Measurements from ENCODE around the gene ZNF425. TPM values are rescaled to one million over a fixed set of nuclear protein-coding genes. Genes with fewer than 3 reads are reported as not detected.

ZNF425 gene
- total RNA-seq, 1 experiment from 2014 or later, result 3.0 TPM

DNA sequence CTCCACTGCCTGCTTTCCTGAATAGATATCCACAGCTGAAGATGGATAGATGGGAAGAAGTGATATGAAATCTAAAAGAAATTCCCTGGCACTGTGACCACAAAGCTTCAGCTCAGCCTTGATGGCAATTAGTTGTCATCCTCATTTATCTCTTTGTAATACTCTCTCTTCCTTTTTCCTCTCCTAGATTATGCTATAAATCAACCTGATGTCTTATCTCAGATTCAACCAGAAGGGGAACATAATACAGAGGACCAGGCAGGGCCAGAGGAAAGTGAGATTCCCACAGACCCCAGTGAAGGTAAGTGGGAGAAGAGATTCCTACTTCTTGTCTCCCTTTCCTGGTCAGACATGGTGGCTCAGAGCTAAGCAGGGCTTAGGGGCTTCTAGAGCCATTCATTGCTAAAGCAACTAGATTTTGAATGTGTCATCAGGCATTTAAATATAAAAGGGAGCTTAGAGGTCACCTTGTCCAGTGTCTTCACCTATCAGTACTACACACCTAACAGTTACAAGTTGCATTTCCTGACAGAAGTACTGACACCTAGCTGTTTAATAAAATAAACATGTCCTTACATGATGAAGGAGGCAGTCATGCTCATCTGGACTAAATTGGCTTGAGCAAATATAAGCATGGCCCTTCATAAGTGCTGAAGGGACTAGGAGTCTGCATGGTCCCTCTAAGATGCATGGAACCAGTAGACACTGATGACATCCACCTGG lies 40.7 kb upstream of the ZNF425 start:
- POLR2A ChIA-PET, result no interaction called here
- Histone ChIP-seq H3K27ac (ENCODE audit: low read length) (no peak overlapping the region), H3K4me3 (ENCODE audit: low read depth in 2 of 2, low read length in 2 of 2) (no peak overlapping the region), H3K27me3 (ENCODE audit: control insufficient read depth, insufficient read depth, low read length) (no peaks in the 10 kb centered on the region), H3K9me3 (ENCODE audit: control insufficient read depth, insufficient read depth, low read depth, low read length) (no peaks in the 10 kb centered on the region), H3K4me1 (ENCODE audit: control insufficient read depth, insufficient read depth, low read length) (no peaks in the 10 kb centered on the region), H3K36me3 (ENCODE audit: control insufficient read depth, insufficient read depth, low read length) (peaks cover 23% of the 10 kb centered on the region)
- CTCF ChIA-PET, result interaction anchor here (0.6 kb wide), 1 partner anchor 40 kb away, joined by 3 read pairs; the partner anchor contains the start of gene ZNF425
- no TSS peak for BruUV-seq (replicated peaks)
- intact Hi-C loops (cut with micrococcal nuclease; ENCODE audit: unreplicated experiment), result no loop called here
- in situ Hi-C loops (cut with HindIII; ENCODE audit: low pct_unique_long_range_greater_than_20kb, low sequenced_read_pairs), result no loop called here
- DNase-seq (ENCODE audit: low read depth, low spot score), result no peak
- ATAC-seq, result no peak
- TF ChIP-seq TCF7L2 (IDR thresholded peaks at IDR 0.05; ENCODE audit: low read depth, low read length) (no peak), POLR2AphosphoS5 (IDR thresholded peaks at IDR 0.05; ENCODE audit: low read depth, low read length) (no peak), SIN3A (IDR thresholded peaks at IDR 0.05; ENCODE audit: borderline replicate concordance, insufficient read depth, low read depth, low read length) (no peak)
- TF ChIP-seq, protein P1, sequence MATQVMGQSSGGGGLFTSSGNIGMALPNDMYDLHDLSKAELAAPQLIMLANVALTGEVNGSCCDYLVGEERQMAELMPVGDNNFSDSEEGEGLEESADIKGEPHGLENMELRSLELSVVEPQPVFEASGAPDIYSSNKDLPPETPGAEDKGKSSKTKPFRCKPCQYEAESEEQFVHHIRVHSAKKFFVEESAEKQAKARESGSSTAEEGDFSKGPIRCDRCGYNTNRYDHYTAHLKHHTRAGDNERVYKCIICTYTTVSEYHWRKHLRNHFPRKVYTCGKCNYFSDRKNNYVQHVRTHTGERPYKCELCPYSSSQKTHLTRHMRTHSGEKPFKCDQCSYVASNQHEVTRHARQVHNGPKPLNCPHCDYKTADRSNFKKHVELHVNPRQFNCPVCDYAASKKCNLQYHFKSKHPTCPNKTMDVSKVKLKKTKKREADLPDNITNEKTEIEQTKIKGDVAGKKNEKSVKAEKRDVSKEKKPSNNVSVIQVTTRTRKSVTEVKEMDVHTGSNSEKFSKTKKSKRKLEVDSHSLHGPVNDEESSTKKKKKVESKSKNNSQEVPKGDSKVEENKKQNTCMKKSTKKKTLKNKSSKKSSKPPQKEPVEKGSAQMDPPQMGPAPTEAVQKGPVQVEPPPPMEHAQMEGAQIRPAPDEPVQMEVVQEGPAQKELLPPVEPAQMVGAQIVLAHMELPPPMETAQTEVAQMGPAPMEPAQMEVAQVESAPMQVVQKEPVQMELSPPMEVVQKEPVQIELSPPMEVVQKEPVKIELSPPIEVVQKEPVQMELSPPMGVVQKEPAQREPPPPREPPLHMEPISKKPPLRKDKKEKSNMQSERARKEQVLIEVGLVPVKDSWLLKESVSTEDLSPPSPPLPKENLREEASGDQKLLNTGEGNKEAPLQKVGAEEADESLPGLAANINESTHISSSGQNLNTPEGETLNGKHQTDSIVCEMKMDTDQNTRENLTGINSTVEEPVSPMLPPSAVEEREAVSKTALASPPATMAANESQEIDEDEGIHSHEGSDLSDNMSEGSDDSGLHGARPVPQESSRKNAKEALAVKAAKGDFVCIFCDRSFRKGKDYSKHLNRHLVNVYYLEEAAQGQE (IDR thresholded peaks at IDR 0.05; ENCODE audit: insufficient read depth in 1 of 2, low read depth in 2 of 2, low read length in 1 of 2), result no peak
- TF ChIP-seq, protein P2, sequence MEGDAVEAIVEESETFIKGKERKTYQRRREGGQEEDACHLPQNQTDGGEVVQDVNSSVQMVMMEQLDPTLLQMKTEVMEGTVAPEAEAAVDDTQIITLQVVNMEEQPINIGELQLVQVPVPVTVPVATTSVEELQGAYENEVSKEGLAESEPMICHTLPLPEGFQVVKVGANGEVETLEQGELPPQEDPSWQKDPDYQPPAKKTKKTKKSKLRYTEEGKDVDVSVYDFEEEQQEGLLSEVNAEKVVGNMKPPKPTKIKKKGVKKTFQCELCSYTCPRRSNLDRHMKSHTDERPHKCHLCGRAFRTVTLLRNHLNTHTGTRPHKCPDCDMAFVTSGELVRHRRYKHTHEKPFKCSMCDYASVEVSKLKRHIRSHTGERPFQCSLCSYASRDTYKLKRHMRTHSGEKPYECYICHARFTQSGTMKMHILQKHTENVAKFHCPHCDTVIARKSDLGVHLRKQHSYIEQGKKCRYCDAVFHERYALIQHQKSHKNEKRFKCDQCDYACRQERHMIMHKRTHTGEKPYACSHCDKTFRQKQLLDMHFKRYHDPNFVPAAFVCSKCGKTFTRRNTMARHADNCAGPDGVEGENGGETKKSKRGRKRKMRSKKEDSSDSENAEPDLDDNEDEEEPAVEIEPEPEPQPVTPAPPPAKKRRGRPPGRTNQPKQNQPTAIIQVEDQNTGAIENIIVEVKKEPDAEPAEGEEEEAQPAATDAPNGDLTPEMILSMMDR (IDR thresholded peaks at IDR 0.05), result no peak

DNA sequence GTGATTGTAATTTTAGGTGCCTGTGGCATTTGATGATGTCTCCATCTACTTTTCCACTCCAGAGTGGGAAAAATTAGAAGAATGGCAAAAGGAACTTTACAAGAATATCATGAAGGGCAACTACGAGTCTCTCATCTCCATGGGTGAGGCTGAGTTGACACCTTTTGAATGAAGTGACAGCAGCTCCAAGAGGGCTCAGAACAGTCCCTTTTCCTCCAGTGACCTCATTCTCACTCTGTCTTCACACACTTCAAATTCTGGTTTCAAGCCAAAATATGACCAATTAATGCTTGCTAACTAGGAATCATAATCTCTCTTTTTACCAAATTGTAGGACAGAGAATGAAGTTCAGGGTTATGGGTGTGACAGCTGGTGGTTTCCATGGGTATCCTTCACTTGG lies 40.0 kb upstream of the ZNF425 start:
- H3K27ac ChIP-seq (ENCODE audit: low read length), result no peak overlapping the region
- H3K36me3 ChIP-seq (ENCODE audit: control insufficient read depth, insufficient read depth, low read length), result peaks cover 23% of the 10 kb centered on the region
- in situ Hi-C loops (cut with HindIII; ENCODE audit: low pct_unique_long_range_greater_than_20kb, low sequenced_read_pairs), result no loop called here
- H3K27me3 ChIP-seq (ENCODE audit: control insufficient read depth, insufficient read depth, low read length), result no peaks in the 10 kb centered on the region
- ATAC-seq (no peak), DNase-seq (ENCODE audit: low read depth, low spot score) (no peak)
- H3K4me1 ChIP-seq (ENCODE audit: control insufficient read depth, insufficient read depth, low read length), result peaks cover under 1% of the 10 kb centered on the region; the same call in 1 of the 2 replicates
- no peak overlapping the region for H3K4me3 ChIP-seq (ENCODE audit: low read depth in 2 of 2, low read length in 2 of 2)
- POLR2A ChIA-PET, result interaction anchor here (0.6 kb wide), 1 partner anchor 23 kb away, joined by 3 read pairs; no protein-coding TSS in a partner anchor
- CTCF ChIA-PET, result no interaction called here
- no peak for TF ChIP-seq SIN3A (IDR thresholded peaks at IDR 0.05; ENCODE audit: borderline replicate concordance, insufficient read depth, low read depth, low read length)
- no peak for TF ChIP-seq TCF7L2 (IDR thresholded peaks at IDR 0.05; ENCODE audit: low read depth, low read length)
- TF ChIP-seq, protein P1 (IDR thresholded peaks at IDR 0.05; ENCODE audit: insufficient read depth in 1 of 2, low read depth in 2 of 2, low read length in 1 of 2), result no peak
- TF ChIP-seq POLR2AphosphoS5 (IDR thresholded peaks at IDR 0.05; ENCODE audit: low read depth, low read length), result no peak
- TF ChIP-seq, protein P2 (IDR thresholded peaks at IDR 0.05), result no peak
- no TSS peak for BruUV-seq (replicated peaks)
- H3K9me3 ChIP-seq (ENCODE audit: control insufficient read depth, insufficient read depth, low read depth, low read length), result no peaks in the 10 kb centered on the region
- intact Hi-C loops (cut with micrococcal nuclease; ENCODE audit: unreplicated experiment), result no loop called here

Data from Panc1 (cell line).